HG03025 (cell line): ENCODE data around the gene FAM98A.

ENCODE experiments used
- ATAC-seq: cut with Tn5 transposase; IDR thresholded peaks from one replicate; pipeline ENCODE4 v1.9.1; 2021; ENCODE audit warnings: mild to moderate bottlenecking, moderate library complexity; ENCODE audit not compliant: unreplicated experiment, low FRiP score

Gene FAM98A

GRCh38 chr2:33598561-33599174 lies 431 bp downstream of the FAM98A start:
- peak; percentile 38 for ATAC-seq

GRCh38 chr2:33597026-33597425 lies 2.1 kb downstream of the FAM98A start:
- ATAC-seq = no peak

- ATAC-seq = no peak
Measured at GRCh38 chr2:33595385-33595784, 3.7 kb downstream of the FAM98A start.

GRCh38 chr2:33589444-33589843 lies 9.7 kb downstream of the FAM98A start:
- no peak for ATAC-seq

- ATAC-seq = no peak
Measured at GRCh38 chr2:33588232-33588631, 10.9 kb downstream of the FAM98A start.

- ATAC-seq = no peak
Measured at GRCh38 chr2:33586766-33587165, 12.3 kb downstream of the FAM98A start.

- ATAC-seq = no peak
Measured at GRCh38 chr2:33583194-33583938, 15.7 kb downstream of the FAM98A start.

- ATAC-seq = no peak
Measured at GRCh38 chr2:33581872-33582271, 17.2 kb downstream of the FAM98A start.

- ATAC-seq = no peak
Measured at GRCh38 chr2:33579227-33579626, 19.9 kb downstream of the FAM98A start.

GRCh38 chr2:33577668-33578067 lies 21.4 kb downstream of the FAM98A start:
- no peak for ATAC-seq

- no peak for ATAC-seq
Measured at GRCh38 chr2:33577084-33577483, 22.0 kb downstream of the FAM98A start.

GRCh38 chr2:33573657-33574056 lies 25.4 kb downstream of the FAM98A start:
- ATAC-seq = no peak

GRCh38 chr2:33570681-33571080 lies 28.4 kb downstream of the FAM98A start:
- ATAC-seq = no peak

GRCh38 chr2:33561872-33562271 lies 37.2 kb downstream of the FAM98A start:
- no peak for ATAC-seq

GRCh38 chr2:33560017-33560416 lies 39.1 kb downstream of the FAM98A start:
- ATAC-seq = no peak

- ATAC-seq = no peak
Measured at GRCh38 chr2:33559328-33559727, 39.8 kb downstream of the FAM98A start.

GRCh38 chr2:33555681-33556080 lies 43.4 kb downstream of the FAM98A start:
- ATAC-seq = no peak

GRCh38 chr2:33552758-33553461 lies 46.2 kb downstream of the FAM98A start:
- ATAC-seq = no peak

GRCh38 chr2:33550206-33550605 lies 48.9 kb downstream of the FAM98A start:
- no peak for ATAC-seq

- no peak for ATAC-seq
Measured at GRCh38 chr2:33541243-33541642, 57.9 kb downstream of the FAM98A start.

- ATAC-seq = no peak
Measured at GRCh38 chr2:33535421-33535820, 63.7 kb downstream of the FAM98A start.
